Measurements from ENCODE around the gene AOC3. TPM values are rescaled to one million over a fixed set of nuclear protein-coding genes. Genes with fewer than 3 reads are reported as not detected.
"Not testable (repeated sequence)": the region's sequence is repeated elsewhere in the genome, so short reads cannot be mapped to it uniquely, and the experiment has no call there.

AOC3 gene
- total RNA-seq, 1 donor from 2014 or later: 160 TPM

DNA sequence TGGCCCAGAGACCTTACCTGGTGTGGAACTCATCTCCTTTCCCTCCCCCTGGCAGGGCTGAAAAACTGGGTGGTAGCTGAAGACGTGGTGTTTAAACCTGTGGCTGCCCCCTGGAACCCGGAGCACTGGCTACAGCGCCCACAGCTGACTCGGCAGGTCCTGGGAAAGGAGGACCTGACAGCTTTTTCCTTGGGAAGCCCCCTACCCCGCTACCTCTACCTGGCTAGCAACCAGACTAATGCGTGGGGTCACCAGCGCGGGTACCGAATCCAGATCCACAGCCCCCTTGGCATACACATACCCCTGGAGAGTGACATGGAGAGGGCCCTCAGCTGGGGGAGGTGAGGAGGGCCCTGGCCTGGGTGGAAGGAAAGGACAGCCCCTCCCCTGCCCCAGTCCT lies 2.0 kb upstream of the AOC3 start:
- ATAC-seq (no peak), DNase-seq (no peak)
- H3K27ac ChIP-seq: no peak overlapping the region
- no peak overlapping the region for H3K4me3 ChIP-seq
- TF ChIP-seq, protein P1, sequence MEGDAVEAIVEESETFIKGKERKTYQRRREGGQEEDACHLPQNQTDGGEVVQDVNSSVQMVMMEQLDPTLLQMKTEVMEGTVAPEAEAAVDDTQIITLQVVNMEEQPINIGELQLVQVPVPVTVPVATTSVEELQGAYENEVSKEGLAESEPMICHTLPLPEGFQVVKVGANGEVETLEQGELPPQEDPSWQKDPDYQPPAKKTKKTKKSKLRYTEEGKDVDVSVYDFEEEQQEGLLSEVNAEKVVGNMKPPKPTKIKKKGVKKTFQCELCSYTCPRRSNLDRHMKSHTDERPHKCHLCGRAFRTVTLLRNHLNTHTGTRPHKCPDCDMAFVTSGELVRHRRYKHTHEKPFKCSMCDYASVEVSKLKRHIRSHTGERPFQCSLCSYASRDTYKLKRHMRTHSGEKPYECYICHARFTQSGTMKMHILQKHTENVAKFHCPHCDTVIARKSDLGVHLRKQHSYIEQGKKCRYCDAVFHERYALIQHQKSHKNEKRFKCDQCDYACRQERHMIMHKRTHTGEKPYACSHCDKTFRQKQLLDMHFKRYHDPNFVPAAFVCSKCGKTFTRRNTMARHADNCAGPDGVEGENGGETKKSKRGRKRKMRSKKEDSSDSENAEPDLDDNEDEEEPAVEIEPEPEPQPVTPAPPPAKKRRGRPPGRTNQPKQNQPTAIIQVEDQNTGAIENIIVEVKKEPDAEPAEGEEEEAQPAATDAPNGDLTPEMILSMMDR (IDR thresholded peaks at IDR 0.05): no peak
- H3K27me3 ChIP-seq (ENCODE audit: low read depth): no peaks in the 10 kb centered on the region
- intact Hi-C loops (cut with DNase I): loop anchor here (10.0 kb wide), 1 partner anchor 86 kb away; no protein-coding TSS in a partner anchor
- H3K36me3 ChIP-seq: peaks cover 20% of the 10 kb centered on the region
- peaks cover 55% of the 10 kb centered on the region for H3K4me1 ChIP-seq
- H3K9me3 ChIP-seq: no peaks in the 10 kb centered on the region

DNA sequence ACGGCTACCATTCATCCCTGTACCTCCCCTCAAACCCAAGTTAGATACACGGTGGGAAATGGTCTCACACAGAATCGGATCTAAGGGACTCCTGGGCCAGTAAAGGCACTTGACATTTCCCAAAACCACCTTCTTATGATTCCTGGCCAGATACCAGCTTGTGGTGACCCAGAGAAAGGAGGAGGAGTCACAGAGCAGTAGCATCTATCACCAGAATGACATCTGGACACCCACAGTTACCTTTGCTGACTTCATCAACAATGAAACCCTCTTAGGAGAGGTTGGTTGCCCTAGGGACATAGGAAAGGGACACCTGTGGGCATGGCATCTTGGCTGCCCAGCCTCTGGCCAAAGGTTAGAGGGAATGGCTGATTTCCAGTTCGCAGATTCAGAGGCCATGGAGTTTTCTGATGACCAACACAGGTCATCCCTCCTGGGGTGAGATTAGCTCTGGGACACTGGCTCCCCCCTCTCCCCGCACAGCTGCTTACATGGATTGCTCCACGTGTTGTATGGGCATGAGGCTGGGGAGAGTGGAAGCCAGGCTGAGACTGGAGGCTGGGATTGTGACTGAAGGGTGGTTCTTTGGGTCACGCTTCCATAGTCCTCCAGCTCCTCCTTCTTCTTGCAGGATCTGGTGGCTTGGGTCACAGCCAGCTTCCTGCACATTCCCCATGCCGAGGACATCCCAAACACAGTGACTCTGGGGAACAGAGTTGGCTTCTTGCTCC lies 1.4 kb upstream of the AOC3 start:
- TF ChIP-seq, protein P1 (IDR thresholded peaks at IDR 0.05): no peak
- intact Hi-C loops (cut with DNase I): loop anchor here (10.0 kb wide), 1 partner anchor 85 kb away; no protein-coding TSS in a partner anchor
- Histone ChIP-seq H3K36me3 (peaks cover 14% of the 10 kb centered on the region), H3K4me3 (no peak overlapping the region), H3K9me3 (no peaks in the 10 kb centered on the region), H3K4me1 (peaks cover 55% of the 10 kb centered on the region), H3K27me3 (ENCODE audit: low read depth) (no peaks in the 10 kb centered on the region), H3K27ac (no peak overlapping the region)
- DNase-seq: no peak
- ATAC-seq: no peak

DNA sequence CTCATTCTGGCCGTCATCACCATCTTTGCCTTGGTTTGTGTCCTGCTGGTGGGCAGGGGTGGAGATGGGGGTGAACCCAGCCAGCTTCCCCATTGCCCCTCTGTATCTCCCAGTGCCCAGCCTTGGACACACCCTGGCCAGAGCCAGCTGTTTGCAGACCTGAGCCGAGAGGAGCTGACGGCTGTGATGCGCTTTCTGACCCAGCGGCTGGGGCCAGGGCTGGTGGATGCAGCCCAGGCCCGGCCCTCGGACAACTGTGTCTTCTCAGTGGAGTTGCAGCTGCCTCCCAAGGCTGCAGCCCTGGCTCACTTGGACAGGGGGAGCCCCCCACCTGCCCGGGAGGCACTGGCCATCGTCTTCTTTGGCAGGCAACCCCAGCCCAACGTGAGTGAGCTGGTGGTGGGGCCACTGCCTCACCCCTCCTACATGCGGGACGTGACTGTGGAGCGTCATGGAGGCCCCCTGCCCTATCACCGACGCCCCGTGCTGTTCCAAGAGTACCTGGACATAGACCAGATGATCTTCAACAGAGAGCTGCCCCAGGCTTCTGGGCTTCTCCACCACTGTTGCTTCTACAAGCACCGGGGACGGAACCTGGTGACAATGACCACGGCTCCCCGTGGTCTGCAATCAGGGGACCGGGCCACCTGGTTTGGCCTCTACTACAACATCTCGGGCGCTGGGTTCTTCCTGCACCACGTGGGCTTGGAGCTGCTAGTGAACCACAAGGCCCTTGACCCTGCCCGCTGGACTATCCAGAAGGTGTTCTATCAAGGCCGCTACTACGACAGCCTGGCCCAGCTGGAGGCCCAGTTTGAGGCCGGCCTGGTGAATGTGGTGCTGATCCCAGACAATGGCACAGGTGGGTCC lies 607 bp downstream of the AOC3 start:
- H3K36me3 ChIP-seq; ATAC-seq; DNase-seq; intact Hi-C loops (cut with DNase I); H3K9me3 ChIP-seq; H3K27me3 ChIP-seq (ENCODE audit: low read depth): not testable (repeated sequence)
- Histone ChIP-seq H3K4me1 (peaks cover 52% of the 10 kb centered on the region), H3K27ac (peak overlapping the region; percentile 76), H3K4me3 (peak overlapping the region; percentile 52)

DNA sequence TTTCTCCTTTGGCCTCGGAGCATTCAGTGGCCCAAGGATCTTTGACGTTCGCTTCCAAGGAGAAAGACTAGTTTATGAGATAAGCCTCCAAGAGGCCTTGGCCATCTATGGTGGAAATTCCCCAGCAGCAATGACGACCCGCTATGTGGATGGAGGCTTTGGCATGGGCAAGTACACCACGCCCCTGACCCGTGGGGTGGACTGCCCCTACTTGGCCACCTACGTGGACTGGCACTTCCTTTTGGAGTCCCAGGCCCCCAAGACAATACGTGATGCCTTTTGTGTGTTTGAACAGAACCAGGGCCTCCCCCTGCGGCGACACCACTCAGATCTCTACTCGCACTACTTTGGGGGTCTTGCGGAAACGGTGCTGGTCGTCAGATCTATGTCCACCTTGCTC lies 1.4 kb downstream of the AOC3 start:
- Histone ChIP-seq H3K9me3 (no peaks in the 10 kb centered on the region), H3K4me3 (peak overlapping the region; percentile 52), H3K4me1 (peaks cover 46% of the 10 kb centered on the region), H3K36me3 (no peaks in the 10 kb centered on the region), H3K27me3 (ENCODE audit: low read depth) (no peaks in the 10 kb centered on the region), H3K27ac (peak overlapping the region; percentile 76)
- no peak for ATAC-seq
- TF ChIP-seq, protein P1 (IDR thresholded peaks at IDR 0.05): no peak
- DNase-seq: no peak
- intact Hi-C loops (cut with DNase I): no loop called here

DNA sequence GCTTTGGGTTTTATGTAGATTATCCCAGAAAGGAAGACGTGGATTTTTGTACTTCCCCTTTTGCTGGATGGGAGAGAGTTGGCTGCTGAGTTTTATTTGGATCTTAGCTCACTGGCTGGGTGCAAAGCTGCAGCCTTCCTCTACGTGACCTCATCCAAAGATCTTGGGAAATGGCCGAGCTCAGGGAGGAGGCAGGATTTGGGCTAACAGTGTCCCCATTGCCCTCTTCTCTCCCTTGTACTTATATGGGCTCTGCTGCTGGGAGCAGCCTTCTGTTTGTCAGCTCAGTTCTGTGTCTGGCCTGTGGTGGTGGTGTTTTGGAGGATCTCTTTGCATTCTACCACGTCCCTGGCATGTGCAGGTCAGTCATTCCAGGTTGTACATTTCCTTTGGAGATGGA lies 2.0 kb downstream of the AOC3 start:
- peak overlapping the region; percentile 76 for H3K27ac ChIP-seq
- no peaks in the 10 kb centered on the region for H3K27me3 ChIP-seq (ENCODE audit: low read depth)
- H3K36me3 ChIP-seq: no peaks in the 10 kb centered on the region
- TF ChIP-seq, protein P1 (IDR thresholded peaks at IDR 0.05): no peak
- intact Hi-C loops (cut with DNase I): no loop called here
- no peak for DNase-seq
- H3K4me3 ChIP-seq: peak overlapping the region; percentile 52
- peaks cover 41% of the 10 kb centered on the region for H3K4me1 ChIP-seq
- peak in 1 of 2 donors; percentile 16 for ATAC-seq
- no peaks in the 10 kb centered on the region for H3K9me3 ChIP-seq

DNA sequence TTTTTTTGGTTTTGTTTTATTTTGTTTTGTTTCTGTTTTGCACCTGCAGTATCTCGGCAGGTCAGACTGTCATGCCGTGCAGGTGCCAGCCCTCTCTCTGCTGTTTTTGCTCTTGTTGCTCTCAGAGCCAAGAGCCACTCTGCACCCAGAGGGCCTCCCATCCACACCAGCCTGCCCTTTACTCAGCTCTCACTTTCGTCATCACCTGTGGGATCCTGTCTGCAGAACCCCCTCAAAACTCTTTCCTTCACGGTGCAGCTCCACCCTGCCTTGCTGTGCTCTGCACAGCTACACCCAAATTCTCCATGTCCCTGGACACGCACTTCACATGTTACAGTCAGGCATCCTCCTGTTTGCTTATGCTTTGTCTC lies 2.6 kb downstream of the AOC3 start:
- intact Hi-C loops (cut with DNase I): no loop called here
- H3K9me3 ChIP-seq: no peaks in the 10 kb centered on the region
- H3K4me3 ChIP-seq: peak overlapping the region; percentile 52
- H3K36me3 ChIP-seq: no peaks in the 10 kb centered on the region
- TF ChIP-seq, protein P1 (IDR thresholded peaks at IDR 0.05): no peak
- H3K4me1 ChIP-seq: peaks cover 36% of the 10 kb centered on the region
- DNase-seq (no peak), ATAC-seq (no peak)
- H3K27ac ChIP-seq: peak overlapping the region; percentile 76
- H3K27me3 ChIP-seq (ENCODE audit: low read depth): no peaks in the 10 kb centered on the region

Data from lower lobe of right lung (tissue), 2 donors.